Activated T-cell treated with anti-CD3 and anti-CD28 coated beads for 48 hours (primary cell): ENCODE results near the gene CSNK2A3.
"Not testable (repeated sequence)": the region's sequence is repeated elsewhere in the genome, so short reads cannot be mapped to it uniquely, and the experiment has no call there.

Experiments used
- DNase-seq: peaks from one replicate; pipeline ENCODE4 v3.0.0-alpha.2; 2020; ENCODE audit warnings: low read depth

CSNK2A3 gene

GRCh38 chr11:11352878-11353277 is at the start of gene CSNK2A3:
TSS of gene CSNK2A3 (minus strand) at chr11:11353250. CDS start at chr11:11353119, 131 bp downstream.
- not testable (repeated sequence) for DNase-seq

GRCh38 chr11:11401960-11402535 is 49.0 kb upstream of the CSNK2A3 start:
- DNase-seq, result no peak

- no peak for DNase-seq
Observed at GRCh38 chr11:11400635-11401232, 47.7 kb upstream of the CSNK2A3 start.

- DNase-seq, result no peak
Observed at GRCh38 chr11:11400121-11400520, 47.1 kb upstream of the CSNK2A3 start.

- no peak for DNase-seq
Observed at GRCh38 chr11:11397781-11398180, 44.7 kb upstream of the CSNK2A3 start.

GRCh38 chr11:11397036-11397415 is 44.0 kb upstream of the CSNK2A3 start:
- DNase-seq, result no peak

- no peak for DNase-seq
Observed at GRCh38 chr11:11396301-11397035, 43.4 kb upstream of the CSNK2A3 start.

- DNase-seq, result no peak
Observed at GRCh38 chr11:11395126-11395525, 42.1 kb upstream of the CSNK2A3 start.

GRCh38 chr11:11394241-11394640 is 41.2 kb upstream of the CSNK2A3 start:
- no peak for DNase-seq

- no peak for DNase-seq
Observed at GRCh38 chr11:11391796-11392463, 38.9 kb upstream of the CSNK2A3 start.

- no peak for DNase-seq
Observed at GRCh38 chr11:11391169-11391568, 38.1 kb upstream of the CSNK2A3 start.

- no peak for DNase-seq
Observed at GRCh38 chr11:11390068-11390771, 37.2 kb upstream of the CSNK2A3 start.

GRCh38 chr11:11389238-11389637 is 36.2 kb upstream of the CSNK2A3 start:
- DNase-seq, result no peak

- no peak for DNase-seq
Observed at GRCh38 chr11:11387622-11388305, 34.7 kb upstream of the CSNK2A3 start.

GRCh38 chr11:11387207-11387606 is 34.2 kb upstream of the CSNK2A3 start:
- no peak for DNase-seq

GRCh38 chr11:11384829-11385228 is 31.8 kb upstream of the CSNK2A3 start:
- DNase-seq, result no peak

GRCh38 chr11:11383995-11384394 is 30.9 kb upstream of the CSNK2A3 start:
- DNase-seq, result no peak

GRCh38 chr11:11382858-11383532 is 29.9 kb upstream of the CSNK2A3 start:
- DNase-seq, result no peak

- no peak for DNase-seq
Observed at GRCh38 chr11:11381471-11382105, 28.5 kb upstream of the CSNK2A3 start.

- no peak for DNase-seq
Observed at GRCh38 chr11:11380883-11381282, 27.8 kb upstream of the CSNK2A3 start.

GRCh38 chr11:11380340-11380739 is 27.3 kb upstream of the CSNK2A3 start:
- DNase-seq, result no peak
